Measurements from ENCODE around the gene HDAC9. TPM values are rescaled to one million over a fixed set of nuclear protein-coding genes. Genes with fewer than 3 reads are reported as not detected.

HDAC9 gene
- total RNA-seq, 1 experiment from 2014 or later: 17.1 TPM

DNA sequence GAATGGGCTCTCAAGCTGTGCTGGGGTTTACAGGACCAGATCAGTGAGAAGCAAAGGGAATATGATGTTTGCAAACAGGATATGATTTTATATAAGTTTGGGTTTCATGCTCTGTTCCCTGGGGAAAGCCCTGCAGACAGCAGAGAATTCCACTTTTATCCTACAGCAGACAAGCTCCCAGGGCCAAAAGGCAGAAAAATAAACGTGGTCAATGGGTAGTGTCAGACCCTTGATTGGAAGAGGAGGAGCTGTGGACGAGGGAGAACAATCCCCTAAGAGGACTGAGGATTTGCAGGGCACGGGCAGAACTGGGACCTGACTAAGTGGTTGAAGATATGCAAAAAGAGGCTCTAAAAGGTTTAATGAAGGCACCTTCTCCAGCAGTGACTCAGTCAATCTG lies 275.3 kb downstream of the HDAC9 start:
- no peak for DNase-seq (ENCODE audit: low read depth, low spot score)
- intact Hi-C loops (cut with micrococcal nuclease; ENCODE audit: unreplicated experiment): no loop called here
- in situ Hi-C loops (cut with HindIII; ENCODE audit: low pct_unique_long_range_greater_than_20kb, low sequenced_read_pairs): no loop called here
- ChIA-PET POLR2A (no interaction called here), CTCF (no interaction called here)
- Histone ChIP-seq H3K4me1 (ENCODE audit: control insufficient read depth, insufficient read depth, low read length) (no peaks in the 10 kb centered on the region), H3K27ac (ENCODE audit: low read length) (no peak overlapping the region), H3K4me3 (ENCODE audit: low read depth in 2 of 2, low read length in 2 of 2) (no peak overlapping the region), H3K27me3 (ENCODE audit: control insufficient read depth, insufficient read depth, low read length) (no peaks in the 10 kb centered on the region), H3K36me3 (ENCODE audit: control insufficient read depth, insufficient read depth, low read length) (no peaks in the 10 kb centered on the region), H3K9me3 (ENCODE audit: control insufficient read depth, insufficient read depth, low read depth, low read length) (no peaks in the 10 kb centered on the region)
- TF ChIP-seq, protein P1, sequence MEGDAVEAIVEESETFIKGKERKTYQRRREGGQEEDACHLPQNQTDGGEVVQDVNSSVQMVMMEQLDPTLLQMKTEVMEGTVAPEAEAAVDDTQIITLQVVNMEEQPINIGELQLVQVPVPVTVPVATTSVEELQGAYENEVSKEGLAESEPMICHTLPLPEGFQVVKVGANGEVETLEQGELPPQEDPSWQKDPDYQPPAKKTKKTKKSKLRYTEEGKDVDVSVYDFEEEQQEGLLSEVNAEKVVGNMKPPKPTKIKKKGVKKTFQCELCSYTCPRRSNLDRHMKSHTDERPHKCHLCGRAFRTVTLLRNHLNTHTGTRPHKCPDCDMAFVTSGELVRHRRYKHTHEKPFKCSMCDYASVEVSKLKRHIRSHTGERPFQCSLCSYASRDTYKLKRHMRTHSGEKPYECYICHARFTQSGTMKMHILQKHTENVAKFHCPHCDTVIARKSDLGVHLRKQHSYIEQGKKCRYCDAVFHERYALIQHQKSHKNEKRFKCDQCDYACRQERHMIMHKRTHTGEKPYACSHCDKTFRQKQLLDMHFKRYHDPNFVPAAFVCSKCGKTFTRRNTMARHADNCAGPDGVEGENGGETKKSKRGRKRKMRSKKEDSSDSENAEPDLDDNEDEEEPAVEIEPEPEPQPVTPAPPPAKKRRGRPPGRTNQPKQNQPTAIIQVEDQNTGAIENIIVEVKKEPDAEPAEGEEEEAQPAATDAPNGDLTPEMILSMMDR (IDR thresholded peaks at IDR 0.05): no peak
- TF ChIP-seq, protein P2, sequence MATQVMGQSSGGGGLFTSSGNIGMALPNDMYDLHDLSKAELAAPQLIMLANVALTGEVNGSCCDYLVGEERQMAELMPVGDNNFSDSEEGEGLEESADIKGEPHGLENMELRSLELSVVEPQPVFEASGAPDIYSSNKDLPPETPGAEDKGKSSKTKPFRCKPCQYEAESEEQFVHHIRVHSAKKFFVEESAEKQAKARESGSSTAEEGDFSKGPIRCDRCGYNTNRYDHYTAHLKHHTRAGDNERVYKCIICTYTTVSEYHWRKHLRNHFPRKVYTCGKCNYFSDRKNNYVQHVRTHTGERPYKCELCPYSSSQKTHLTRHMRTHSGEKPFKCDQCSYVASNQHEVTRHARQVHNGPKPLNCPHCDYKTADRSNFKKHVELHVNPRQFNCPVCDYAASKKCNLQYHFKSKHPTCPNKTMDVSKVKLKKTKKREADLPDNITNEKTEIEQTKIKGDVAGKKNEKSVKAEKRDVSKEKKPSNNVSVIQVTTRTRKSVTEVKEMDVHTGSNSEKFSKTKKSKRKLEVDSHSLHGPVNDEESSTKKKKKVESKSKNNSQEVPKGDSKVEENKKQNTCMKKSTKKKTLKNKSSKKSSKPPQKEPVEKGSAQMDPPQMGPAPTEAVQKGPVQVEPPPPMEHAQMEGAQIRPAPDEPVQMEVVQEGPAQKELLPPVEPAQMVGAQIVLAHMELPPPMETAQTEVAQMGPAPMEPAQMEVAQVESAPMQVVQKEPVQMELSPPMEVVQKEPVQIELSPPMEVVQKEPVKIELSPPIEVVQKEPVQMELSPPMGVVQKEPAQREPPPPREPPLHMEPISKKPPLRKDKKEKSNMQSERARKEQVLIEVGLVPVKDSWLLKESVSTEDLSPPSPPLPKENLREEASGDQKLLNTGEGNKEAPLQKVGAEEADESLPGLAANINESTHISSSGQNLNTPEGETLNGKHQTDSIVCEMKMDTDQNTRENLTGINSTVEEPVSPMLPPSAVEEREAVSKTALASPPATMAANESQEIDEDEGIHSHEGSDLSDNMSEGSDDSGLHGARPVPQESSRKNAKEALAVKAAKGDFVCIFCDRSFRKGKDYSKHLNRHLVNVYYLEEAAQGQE (IDR thresholded peaks at IDR 0.05; ENCODE audit: insufficient read depth in 1 of 2, low read depth in 2 of 2, low read length in 1 of 2): no peak
- TF ChIP-seq SIN3A (IDR thresholded peaks at IDR 0.05; ENCODE audit: borderline replicate concordance, insufficient read depth, low read depth, low read length) (no peak), POLR2AphosphoS5 (IDR thresholded peaks at IDR 0.05; ENCODE audit: low read depth, low read length) (no peak), TCF7L2 (IDR thresholded peaks at IDR 0.05; ENCODE audit: low read depth, low read length) (no peak)
- no TSS peak for BruUV-seq (replicated peaks)
- no peak for ATAC-seq

DNA sequence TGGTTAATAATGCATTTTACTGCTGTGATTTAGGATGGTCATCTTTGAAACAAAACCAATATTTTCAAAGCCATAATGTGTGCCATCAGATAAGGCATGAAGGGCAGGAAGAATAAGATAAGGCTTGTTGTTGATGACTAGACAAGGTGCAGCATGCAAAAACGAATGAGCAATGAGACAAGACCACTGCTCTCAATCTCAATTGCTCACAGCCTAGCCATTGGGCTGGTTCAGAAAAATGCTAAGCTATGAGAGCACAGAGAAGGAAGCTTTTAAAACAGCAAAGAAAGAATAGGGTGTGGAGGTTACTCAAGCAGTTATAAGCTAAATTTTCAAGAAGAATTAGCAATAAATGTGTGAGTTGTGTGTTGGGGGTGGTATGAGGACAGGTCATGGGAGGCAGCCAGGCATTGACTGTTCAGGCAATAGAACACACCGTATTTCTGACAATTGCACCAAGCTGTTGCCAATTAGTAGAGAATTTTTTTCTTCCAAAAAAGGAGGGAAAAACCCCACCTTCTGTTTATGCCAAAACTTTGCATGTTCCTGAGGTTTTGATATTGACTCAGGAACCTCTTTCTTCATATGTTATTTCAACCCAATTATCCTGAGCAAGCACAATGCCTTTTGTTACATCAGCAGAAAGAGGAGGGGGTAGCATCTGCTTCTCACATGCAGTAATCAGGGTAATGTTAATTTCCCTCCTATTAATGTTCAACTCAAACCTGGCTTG lies 276.5 kb downstream of the HDAC9 start:
- Histone ChIP-seq H3K27ac (ENCODE audit: low read length) (no peak overlapping the region), H3K4me1 (ENCODE audit: control insufficient read depth, insufficient read depth, low read length) (no peaks in the 10 kb centered on the region), H3K27me3 (ENCODE audit: control insufficient read depth, insufficient read depth, low read length) (no peaks in the 10 kb centered on the region), H3K36me3 (ENCODE audit: control insufficient read depth, insufficient read depth, low read length) (no peaks in the 10 kb centered on the region), H3K9me3 (ENCODE audit: control insufficient read depth, insufficient read depth, low read depth, low read length) (no peaks in the 10 kb centered on the region), H3K4me3 (ENCODE audit: low read depth in 2 of 2, low read length in 2 of 2) (no peak overlapping the region)
- POLR2A ChIA-PET: no interaction called here
- CTCF ChIA-PET: no interaction called here
- BruUV-seq (replicated peaks): no TSS peak
- TF ChIP-seq, protein P1 (IDR thresholded peaks at IDR 0.05): no peak
- TF ChIP-seq, protein P2 (IDR thresholded peaks at IDR 0.05; ENCODE audit: insufficient read depth in 1 of 2, low read depth in 2 of 2, low read length in 1 of 2): no peak
- no peak for TF ChIP-seq SIN3A (IDR thresholded peaks at IDR 0.05; ENCODE audit: borderline replicate concordance, insufficient read depth, low read depth, low read length)
- no peak for TF ChIP-seq POLR2AphosphoS5 (IDR thresholded peaks at IDR 0.05; ENCODE audit: low read depth, low read length)
- TF ChIP-seq TCF7L2 (IDR thresholded peaks at IDR 0.05; ENCODE audit: low read depth, low read length): no peak
- DNase-seq (ENCODE audit: low read depth, low spot score) (no peak), ATAC-seq (no peak)
- in situ Hi-C loops (cut with HindIII; ENCODE audit: low pct_unique_long_range_greater_than_20kb, low sequenced_read_pairs) (no loop called here), intact Hi-C loops (cut with micrococcal nuclease; ENCODE audit: unreplicated experiment) (no loop called here)
